H54 (cell line): ENCODE results near the gene SCPEP1.

Experiments
- DNase-seq: peaks from one replicate; pipeline ENCODE4 v3.0.0; 2011; ENCODE audit warnings: low spot score, mixed read lengths; ENCODE audit not compliant: insufficient read length
- FAIRE-seq: peaks from 3 replicates; lab custom pipeline; 2011; peaks lifted over from hg19 to GRCh38; lab: Jason Lieb, UNC
- POLR2A ChIP-seq: IDR thresholded peaks from 2 replicates; pipeline ENCODE4 v1.6.1; 2011; ENCODE audit warnings: low read depth, mild to moderate bottlenecking, low read length

SCPEP1 gene

DNA sequence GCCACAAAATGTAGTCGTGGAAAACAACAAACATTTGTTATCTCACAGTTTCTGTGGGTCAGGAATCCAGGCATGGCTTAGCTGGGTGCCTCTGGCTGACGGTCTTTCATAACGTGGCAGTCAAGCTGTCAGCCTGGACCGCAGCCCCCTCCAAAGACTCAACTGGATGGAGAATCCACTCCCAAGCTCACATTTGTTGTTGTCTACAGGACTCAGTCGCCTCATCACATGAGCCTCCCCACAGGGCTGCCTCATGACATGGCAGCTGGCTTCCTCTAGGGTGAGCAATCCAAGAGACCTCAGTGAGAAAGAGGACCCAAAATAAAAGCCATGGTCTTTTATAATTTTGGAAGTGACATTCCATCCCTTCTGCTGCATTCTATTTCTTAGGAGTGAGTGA lies 72.4 kb downstream of the SCPEP1 start:
- TF ChIP-seq POLR2A, result no peak
- no peak for DNase-seq
- FAIRE-seq, result no peak

DNA sequence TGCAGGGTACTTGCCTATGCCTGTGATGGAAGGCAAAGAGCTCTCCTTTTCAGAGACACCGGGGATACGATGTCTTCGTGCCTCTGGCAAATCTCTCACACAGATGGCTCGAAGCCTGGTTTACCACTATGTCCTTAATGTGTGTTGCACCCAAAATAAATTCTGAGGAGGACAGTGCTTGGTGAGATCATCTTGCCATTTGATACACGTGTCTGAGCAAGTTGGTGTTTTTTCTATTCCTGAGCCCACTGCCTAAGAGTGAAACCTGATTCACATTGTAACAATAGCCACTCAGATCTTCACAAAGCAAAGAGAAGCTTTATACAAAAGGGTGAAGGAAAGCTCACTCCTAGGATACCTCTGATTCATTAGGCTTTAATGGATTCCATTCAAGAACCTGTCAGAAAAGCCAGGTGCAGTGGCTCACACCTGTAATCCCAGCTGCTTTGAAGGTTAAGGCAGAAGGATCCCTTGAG lies 74.0 kb downstream of the SCPEP1 start:
- no peak for FAIRE-seq
- TF ChIP-seq POLR2A, result no peak
- DNase-seq, result no peak
